ENCODE measurements around the gene ZNF732. TPM values are rescaled to one million over a fixed set of nuclear protein-coding genes. Genes with fewer than 3 reads are reported as not detected.

The ZNF732 gene
- not detected in 2 replicates for total RNA-seq

DNA sequence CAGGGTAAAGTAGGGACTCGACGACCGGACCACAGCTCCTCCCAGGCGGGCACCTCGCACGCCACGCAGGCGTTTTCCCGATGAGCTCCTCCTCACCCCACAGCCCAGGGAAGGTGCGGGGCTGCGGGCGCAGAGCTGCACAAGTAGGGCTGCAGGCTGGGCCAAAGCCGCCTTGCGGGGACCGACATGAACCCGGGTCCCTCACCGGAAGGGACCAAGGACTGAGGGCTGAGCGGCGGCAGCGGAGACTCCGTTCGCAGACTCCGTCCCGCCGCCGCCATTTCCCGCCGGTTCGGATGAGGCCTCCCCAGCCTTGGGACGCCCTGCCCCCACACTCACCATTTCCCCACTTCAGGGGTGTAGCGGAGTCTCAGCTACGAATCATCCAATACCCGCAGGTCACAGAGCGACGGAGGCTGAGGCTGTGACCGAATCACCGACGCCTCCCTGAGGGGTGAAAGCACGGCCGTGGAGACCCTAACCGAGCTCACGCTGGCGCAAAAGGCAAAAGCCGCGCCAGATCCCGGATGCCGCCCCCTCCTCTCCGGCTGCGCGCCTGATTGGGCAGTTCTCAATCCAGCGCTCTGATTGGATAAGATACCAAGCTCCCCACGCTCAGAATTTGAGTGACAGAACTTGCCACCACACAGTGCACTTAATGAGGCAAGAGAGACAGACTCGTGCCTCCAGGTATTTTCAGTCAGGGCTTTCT, at the start of gene ZNF732:
TSS of gene ZNF732 (minus strand) at position 506 of the 712 bp plus-strand sequence. CDS start at position 342, 164 bp downstream.

GRCh38 chr4:337143-337931, 32.1 kb upstream of the ZNF732 start, which contains the start of gene ZNF141:
Gene ZNF141 (plus strand): TSS chr4:337814. CDS start chr4:337984, 170 bp downstream.

Other genes starting within 250 kb of the ZNF732 start
- 2.4 and 2.8 TPM in 2 replicates for gene ZNF718, start 181.0 kb downstream of the ZNF732 start, total RNA-seq
- 3.2 and 4.7 TPM in 2 replicates for gene ZNF141, start 32.3 kb upstream of the ZNF732 start, total RNA-seq
- gene ZNF721, start 193.7 kb upstream of the ZNF732 start, total RNA-seq = 10.8 and 22.6 TPM in 2 replicates
- 25.7 and 38.3 TPM in 2 replicates for gene PIGG, start 193.7 kb upstream of the ZNF732 start, total RNA-seq